ENCODE measurements around the gene HSF2.

DNA sequence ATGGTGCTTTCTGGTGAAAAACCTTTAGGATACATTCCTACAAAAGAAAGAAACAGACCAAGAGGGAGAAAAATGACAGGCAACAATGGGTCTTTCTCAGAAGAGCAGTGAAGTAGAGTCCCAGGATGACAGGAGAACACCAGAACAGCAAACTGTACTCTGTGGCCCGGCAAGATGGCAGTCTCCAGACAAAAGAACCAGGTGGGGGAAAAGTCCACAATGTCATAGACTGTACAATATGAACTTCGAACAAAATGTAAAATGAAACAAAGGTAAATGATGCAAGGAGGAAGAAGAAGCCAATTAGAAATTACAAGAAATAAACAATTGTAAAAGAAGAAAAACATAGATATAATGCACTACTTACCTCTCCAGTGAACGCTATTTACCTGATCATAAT, 23.2 kb upstream of the HSF2 start:
- TF ChIP-seq, protein P1, sequence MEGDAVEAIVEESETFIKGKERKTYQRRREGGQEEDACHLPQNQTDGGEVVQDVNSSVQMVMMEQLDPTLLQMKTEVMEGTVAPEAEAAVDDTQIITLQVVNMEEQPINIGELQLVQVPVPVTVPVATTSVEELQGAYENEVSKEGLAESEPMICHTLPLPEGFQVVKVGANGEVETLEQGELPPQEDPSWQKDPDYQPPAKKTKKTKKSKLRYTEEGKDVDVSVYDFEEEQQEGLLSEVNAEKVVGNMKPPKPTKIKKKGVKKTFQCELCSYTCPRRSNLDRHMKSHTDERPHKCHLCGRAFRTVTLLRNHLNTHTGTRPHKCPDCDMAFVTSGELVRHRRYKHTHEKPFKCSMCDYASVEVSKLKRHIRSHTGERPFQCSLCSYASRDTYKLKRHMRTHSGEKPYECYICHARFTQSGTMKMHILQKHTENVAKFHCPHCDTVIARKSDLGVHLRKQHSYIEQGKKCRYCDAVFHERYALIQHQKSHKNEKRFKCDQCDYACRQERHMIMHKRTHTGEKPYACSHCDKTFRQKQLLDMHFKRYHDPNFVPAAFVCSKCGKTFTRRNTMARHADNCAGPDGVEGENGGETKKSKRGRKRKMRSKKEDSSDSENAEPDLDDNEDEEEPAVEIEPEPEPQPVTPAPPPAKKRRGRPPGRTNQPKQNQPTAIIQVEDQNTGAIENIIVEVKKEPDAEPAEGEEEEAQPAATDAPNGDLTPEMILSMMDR (IDR thresholded peaks at IDR 0.05; ENCODE audit: insufficient read depth, low read length, poor library complexity, severe bottlenecking) = no peak
- no peak for TF ChIP-seq EZH2phosphoT487 (conservative IDR thresholded peaks at IDR 0.05; ENCODE audit: low read length)

Measured in SU-DHL-6 (cell line).